Measurements from ENCODE around the gene MRPL12. TPM values are rescaled to one million over a fixed set of nuclear protein-coding genes. Genes with fewer than 3 reads are reported as not detected.
A peak's percentile ranks its signal among the peaks of the same experiment; 100 is the strongest.
"Not testable (repeated sequence)": the region's sequence is repeated elsewhere in the genome, so short reads cannot be mapped to it uniquely, and the experiment has no call there.

Gene MRPL12
- 55.2 TPM for polyA plus RNA-seq (ENCODE audit: insufficient read length)

DNA sequence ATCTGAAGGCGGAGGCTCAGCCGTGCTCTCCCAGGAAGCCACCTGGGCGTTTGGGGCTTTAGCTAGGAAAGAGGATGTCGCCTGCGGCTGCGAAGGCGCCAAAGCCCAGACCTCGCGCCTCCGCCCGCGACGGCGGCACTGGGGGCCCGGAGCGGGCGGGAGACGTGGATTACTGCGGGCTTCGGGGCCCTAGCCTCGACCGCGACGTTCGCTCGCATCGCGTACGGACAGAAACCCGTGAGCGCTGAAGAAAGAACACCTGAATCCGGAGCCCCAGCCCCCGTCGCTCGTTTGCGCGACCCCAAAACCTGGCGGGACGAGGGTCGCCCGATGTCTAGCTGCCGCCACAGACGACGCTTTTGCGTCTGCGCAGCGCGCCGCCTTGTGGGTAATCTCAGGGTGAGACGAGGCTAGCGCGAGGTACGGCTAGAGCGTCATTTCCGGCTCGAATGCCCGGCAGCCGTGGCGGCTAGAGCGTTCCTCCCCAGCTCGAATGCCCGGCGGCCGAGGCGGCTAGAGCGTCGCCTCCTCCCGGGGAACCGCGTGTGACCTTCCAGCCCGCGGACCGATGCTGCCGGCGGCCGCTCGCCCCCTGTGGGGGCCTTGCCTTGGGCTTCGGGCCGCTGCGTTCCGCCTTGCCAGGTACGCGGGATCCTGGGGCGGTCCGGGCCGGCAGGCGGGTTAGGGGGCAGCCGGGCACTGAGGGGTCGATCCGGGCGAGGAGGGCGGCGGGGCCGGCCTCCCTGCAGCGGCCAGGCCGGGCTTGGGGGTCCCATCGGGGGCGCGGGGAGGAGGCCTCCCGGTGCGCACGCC is at the start of gene MRPL12:
TSS of gene MRPL12 (plus strand) at position 434 of the 813 bp plus-strand sequence. CDS start at position 569, 135 bp downstream.
- peak; percentile 94 for DNase-seq

DNA sequence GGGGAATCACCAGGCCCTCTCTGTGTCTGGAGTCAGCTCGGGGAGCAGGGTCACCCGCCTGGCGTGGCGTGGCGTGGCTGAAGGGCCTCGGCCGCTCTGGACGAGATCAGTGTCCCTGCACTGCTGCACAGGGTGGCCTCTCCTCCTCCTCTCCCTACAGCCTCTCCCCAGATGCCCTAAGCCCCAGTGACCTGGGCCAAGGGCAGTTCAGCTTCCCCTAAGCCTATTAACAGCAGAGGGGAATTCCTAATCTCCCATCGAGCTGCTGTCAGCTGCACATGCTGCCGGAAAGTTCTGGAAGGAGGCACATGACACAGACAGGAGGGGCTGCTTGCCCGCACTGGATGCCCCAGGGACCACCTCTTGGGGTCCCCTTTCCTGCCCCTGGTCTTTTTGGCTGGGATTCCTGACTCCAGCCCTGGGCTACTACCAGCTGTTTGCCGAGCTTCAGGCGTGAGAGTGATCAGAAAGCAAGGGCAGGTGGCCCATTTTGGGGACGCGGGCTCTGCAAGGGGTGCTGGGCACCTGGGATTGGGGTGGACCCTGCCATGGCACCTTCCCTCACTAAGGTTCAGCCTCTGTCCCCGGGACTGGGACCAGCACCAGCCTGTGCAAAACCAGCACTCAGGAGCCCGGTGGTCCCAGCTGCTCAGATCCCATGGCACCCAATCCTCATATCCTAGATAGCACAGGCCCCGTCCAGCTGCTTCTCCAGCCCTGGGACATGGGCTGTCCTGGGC is 47.6 kb upstream of the MRPL12 start:
- DNase-seq, result no peak

DNA sequence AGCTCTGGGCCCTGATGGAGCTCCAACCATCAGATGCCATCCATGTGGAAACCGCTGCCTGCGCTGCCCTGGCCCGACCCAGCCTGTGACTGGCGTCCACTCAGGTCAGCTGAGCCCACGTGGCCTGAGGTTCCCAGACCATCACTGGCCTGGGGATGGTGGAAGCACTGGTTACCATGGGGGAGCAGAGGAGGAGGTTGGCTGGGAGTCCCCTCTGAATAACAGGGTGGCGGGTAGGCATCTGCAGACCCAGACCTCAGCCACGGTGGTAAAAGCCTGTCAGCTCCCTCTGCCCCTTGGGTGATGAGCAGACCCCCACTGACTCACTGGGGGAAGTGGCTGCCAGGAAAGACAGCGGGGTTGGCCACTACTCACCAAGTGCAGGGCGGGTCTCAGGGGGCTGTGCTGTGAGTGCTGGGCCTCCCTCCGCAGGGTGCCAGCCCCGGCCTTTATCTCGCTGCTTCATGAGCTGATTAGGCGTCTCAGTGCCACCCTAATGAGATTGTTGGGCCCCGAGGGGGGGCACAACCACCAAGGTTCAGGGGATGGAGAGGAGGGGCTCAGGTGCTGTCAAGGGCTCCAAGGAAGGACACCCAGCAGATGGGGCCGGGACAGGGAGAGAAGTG is 46.9 kb upstream of the MRPL12 start, which contains the start of gene PDE6G:
TSS of gene PDE6G (minus strand) at position 425 of the 626 bp plus-strand sequence. CDS start 3,237 bp downstream, outside the sequence.
- no peak for DNase-seq

DNA sequence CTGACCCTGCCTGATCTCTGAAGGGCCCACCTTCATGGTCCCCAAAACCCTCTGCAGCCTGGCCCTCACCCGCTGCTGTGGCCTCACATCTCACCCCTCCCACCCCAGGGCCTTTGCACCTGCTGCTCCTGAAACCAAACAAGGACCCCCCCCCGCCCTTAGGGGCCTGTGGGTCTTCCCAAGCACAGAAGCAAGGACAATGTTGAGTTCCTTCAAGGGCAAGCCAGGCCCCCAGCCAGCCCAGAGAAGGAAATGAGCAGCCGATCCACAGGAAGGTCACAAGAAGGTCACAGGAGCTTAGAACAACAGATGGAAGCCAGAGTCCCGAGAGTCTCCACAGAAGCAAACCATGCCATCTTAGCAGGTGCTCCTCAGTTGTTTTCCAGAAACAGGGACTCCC is 46.3 kb upstream of the MRPL12 start:
- no peak for DNase-seq

DNA sequence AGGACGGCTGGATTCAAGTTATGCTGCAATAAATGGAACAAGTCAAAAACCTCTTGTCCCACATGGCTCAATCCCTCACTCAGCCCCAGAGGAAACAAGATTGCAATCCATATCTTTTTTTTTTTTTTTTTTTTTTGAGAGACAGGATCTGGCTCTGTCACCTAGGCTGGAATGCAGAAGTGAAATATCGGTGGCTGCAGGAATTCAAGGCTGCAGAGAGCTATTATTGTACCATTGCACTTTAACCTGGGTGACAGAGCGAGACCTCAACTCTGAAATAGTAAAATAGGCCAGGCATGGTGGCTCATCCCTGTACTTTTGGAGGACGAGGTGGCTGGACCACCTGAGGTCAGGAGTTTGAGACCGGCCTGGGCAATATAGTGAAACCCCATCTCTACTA is 44.1 kb upstream of the MRPL12 start:
- DNase-seq, result no peak

DNA sequence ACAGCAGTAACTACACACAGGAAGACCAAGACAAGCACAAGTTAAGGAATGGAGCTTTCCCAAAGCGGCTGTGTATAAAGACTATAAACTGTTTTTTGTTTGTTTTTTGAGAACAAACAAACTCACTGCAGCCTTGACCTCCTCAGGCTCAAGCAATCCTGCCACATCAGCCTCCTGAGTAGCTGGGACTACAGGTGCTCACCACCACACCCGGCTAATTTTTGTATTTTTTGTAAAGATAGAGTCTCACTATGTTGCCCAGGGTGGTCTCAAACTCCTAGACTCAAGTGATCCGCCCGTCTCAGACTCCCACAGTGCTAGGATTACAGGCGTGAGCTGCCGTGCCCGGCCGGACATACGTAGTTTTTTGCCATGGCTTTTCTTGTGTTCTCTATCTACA is 42.7 kb upstream of the MRPL12 start:
- no peak for DNase-seq

DNA sequence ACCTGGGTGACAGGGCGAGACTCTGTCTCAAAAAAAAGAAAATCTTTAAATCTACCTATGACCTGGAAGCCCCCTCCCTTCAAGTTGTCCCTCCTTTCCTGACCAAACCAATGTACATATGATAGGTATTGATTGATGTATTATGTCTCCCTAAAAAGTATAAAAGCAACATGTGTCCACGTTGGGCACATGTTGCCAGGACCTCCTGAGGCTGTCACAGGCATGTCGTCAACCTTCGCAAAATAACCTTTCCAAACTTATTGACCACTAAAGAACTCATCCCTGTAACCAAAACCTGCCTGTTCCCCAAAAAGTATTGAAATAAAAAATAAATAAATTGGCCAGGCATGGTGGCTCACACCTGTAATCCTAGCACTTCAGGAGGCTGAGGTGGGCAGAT is 41.2 kb upstream of the MRPL12 start:
- DNase-seq, result no peak

DNA sequence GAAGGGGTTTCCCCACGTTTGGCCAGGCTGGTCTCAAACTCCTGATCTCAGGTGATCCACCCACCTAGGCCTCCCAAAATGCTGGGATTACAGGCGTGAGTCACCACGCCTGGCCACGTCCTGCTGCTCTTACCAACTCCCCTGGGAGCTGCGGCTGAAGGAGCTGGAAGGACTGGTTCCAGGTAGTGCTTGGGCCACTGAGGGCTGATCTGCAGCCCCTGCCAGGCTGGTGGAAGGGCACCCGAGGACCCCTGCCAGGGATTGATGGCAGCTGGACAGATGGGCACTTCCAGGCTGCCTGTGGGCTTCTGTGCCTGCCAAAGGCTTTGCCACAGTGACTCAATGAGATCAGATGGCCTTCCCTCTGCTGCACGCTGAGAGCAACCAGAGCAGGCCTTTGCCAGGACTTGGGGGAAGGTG is 39.1 kb upstream of the MRPL12 start:
- no peak for DNase-seq

DNA sequence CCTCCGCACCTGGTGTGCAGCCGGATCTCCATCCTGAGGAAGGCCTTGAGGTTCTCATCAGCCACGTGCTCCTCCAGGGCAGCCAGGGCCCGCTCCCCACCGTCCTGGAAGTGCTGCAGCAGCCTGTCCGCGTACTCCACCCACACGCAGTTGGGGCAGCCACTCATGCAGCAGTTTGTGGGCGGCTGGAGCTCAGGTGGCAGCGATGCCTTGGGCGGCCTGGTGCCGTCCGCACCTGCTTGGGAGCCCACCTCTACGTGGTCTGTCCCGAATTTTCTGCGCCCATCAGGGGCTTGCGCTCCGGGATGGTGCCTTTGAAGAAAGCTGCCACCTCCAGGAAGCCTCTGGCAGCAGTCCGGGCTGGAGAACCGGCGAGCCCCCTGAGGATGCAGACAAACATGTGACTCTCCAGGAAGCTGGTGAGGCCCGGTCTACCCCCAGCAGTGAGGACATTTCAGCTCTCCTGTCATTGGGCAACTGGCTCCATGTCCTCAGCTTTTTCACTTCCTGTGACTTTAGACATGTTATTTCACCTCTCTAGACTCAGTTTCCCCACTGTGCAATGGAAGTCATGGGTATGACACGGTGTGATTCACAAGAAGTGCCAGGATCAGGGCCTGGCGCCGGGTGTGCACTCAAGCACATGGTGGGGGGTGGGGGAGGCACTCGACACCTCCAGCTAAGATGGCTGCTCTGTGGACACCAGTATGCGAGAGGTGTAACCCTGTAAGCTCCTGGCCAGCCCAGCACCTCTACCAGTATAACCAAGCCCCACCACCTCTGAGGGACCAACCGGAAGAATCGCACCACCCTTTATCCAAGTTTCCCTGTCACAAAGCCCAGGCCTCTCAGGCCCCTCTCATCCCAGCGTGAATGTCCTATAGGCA is 37.7 kb upstream of the MRPL12 start:
- no peak for DNase-seq

DNA sequence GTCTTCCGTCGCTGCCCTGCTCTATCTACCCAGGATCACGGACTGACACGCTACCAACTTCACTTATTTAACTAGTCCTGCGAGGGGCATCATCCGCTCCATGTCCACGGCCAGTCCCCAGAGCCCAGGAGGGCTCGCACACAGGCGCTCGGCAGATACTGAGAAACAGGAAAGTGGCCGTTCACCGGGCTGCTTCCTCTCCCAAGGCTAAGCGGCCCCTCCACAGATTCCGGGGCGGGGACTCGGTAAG is 37.1 kb upstream of the MRPL12 start:
- DNase-seq, result no peak

DNA sequence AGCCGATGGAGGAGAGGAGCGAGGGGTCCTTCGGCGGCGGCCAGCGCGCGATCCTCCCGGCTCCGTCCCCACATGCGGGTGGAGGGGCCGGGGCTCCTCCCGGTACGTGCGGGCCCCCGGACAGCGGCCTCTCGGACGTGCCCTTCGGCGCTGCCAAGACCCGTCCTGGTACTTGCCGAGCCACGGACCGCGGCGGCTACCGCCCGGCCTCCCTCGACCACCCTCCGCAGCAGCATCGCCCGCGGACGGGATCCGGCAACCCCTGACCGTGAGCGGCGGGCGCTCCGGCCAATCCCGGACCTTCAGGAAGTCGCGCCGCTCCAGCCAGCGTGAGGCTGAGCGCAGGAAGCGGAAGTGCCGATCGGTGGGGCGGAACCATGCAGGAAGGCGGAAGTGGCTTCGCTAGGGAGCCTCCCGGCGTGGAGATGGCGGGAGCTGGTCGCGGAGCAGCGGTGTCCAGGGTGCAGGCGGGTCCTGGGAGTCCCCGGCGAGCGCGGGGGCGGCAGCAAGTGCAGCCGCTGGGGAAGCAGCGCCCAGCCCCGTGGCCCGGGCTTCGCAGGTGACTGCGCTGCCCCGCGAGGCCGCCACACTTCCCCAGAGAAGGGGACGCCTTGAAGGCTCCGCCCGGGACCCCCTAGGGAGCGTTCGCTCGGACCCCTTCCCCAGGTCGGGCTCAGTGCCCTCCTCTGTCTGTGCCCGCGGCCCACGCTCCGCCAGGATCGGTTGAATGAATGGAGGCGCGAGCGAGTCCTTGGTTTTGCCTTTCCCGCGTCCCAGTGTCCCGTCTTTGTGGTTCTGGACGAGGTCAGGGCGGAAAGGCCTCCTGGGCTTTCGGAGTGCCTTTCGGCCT is 36.6 kb upstream of the MRPL12 start, which contains the start of the genes CCDC137 and OXLD1:
TSS of gene CCDC137 (plus strand) at position 396 of the 850 bp plus-strand sequence. CDS start at position 426, 30 bp downstream.
TSS of gene OXLD1 (minus strand) at position 264 of the 850 bp plus-strand sequence. CDS start at position 236, 28 bp downstream.
- peak; percentile 95 for DNase-seq

DNA sequence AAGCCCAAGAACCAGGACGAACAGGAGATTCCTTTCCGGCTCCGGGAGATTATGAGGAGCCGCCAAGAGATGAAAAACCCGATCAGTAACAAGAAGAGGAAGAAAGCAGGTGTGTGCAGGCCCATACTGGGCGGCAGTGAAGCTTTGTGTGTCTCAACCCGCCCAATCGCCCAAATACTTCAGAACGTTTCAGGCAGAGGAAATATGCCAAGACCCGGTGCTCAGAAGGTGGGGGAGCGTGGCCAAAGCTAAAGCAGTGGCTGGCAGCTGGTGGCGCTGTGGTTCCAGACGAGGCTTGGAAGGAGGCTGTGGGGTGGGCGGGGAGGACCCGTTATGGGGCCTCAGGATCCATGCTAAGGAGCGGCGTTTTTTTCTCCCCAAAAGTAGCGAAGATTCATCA is 35.4 kb upstream of the MRPL12 start:
- DNase-seq, result no peak

DNA sequence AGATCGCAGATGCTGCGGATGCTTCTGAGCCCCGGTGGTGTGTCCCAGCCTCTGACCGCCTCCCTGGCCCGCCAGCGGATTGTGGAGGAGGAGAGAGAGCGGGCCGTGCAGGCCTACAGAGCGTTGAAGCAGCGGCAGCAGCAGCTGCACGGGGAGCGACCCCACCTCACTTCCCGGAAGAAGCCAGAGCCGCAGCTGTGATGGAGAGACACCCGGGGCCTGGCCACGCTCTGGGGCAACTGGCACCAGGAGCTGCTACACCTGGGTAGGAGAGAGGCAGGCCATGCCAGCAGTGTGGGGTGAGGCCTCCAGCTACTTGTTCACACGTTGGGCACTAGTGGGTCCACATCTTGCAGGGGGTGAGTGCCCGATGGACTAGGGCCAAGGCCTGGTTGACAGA is 30.7 kb upstream of the MRPL12 start:
- no peak for DNase-seq

DNA sequence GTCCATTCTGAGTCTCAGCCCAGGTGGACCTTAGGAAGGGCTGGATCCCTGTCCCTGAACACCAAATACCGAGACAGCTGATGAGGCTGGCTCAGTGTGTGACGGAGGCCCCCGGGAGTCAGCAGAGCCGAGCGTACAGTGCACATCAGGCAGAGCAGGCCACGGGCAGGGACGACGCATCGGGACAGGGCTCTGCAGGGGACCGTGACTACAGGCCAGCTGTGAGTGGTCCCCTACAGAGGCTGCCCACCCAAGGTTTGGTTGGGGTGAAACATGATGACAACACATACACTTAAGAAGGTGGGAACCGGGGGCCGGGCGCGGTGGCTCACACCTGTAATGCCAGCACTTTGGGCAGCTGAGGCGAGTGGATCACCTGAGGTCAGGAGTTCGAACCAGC is 30.2 kb upstream of the MRPL12 start:
- no peak for DNase-seq

DNA sequence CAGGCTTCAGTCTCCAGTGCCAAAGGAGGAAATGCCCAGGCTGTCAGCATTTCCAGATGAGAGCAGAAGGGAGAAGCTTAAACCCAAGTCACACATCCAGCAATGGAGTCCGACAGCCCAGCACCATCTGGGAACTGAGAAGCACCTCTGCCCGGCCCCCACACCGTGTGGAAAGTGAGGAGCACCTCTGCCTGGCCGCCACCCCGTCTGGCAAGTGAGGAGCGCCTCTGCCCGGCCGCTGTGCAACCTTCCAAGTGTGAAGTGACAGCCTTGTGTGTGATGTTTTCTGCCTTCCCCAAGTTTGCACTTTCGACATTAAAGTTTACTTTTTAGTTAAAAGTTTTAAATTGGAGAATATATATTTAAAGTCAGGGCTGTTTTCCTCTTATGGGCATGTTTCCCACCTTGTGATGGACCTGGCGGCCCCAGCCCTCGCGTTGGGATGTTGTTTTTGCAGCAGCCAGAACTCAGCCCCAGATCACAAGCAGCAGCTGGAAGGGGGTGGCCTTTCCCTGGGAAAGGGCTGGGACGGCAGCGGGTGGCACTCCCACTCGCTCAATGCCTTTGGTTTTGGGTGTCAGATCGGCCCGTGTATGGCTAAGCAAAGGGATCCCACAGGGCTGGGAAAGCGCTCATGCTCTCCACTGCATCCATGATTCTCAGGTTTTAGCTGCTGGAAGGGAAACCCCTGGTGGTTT is 29.5 kb upstream of the MRPL12 start:
- DNase-seq, result no peak

DNA sequence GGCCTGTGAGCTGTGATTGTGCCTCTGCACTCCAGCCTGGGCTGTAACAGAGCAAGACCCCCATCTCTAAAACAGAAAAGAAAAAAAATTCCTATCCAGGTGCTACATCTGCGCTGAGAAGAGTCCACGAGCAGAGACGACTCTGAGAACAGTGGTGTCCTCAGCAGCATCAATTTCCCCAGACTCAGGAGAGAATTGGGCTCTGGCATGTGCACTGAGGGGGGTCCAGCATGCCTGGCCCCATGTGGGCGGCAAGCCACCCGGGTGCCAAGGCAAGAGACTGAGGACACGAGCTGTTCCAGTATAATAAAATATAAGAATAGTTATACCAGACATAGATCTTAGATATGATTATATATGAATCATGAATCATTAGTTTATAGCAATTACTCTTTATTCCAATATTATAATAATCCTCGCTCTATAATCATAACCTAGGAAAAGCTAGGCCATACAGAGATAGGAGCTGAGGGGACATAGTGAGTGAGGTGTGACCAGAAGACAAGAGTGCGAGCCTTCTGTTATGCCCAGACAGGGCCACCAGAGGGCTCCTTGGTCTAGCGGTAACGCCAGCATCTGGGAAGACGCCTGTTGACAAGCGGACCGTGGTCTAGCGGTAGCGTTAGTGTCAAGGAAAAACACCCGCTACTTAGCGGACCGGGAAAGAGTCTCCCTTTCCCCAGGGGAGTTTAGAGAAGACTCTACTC is 27.5 kb upstream of the MRPL12 start:
- not testable (repeated sequence) for DNase-seq

DNA sequence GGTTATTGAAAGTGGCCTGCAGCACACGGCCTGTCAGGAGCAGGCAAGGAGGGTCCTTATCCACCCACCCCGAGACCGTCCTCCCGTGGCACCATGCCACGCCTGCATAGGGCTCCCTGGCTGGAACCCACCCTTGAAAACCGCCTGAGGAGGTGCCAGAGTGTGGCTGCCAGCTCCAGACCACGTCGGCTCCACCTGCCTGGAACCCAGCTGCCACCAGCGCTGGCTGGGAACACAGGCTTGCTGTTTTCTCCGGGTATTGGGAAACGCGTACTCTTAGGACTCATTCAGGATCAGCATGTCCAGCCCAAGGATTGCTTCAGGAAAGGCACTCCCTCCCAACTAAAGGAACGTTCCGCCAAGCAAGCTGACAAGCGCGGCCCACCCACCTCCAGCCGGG is 26.3 kb upstream of the MRPL12 start:
- DNase-seq, result no peak

DNA sequence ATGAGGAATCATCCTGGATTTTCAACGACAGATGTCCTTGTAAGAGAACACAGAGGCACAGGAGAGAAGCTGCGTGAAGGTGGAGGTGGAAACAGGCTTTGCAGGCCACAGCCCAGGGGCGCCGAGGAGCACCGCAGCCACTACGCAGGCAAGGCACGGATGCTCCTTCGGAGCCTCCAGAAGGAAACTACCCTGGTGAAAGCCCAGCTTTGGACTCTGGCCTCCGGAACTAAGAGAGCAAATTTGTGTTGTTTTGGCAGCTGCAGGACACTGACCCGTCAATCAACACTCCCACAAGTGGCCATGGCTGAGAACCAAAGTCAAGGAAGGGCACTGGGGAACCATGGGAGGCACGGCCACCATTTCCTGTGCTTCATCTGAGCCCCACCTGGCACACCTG is 23.0 kb upstream of the MRPL12 start:
- DNase-seq, result no peak

DNA sequence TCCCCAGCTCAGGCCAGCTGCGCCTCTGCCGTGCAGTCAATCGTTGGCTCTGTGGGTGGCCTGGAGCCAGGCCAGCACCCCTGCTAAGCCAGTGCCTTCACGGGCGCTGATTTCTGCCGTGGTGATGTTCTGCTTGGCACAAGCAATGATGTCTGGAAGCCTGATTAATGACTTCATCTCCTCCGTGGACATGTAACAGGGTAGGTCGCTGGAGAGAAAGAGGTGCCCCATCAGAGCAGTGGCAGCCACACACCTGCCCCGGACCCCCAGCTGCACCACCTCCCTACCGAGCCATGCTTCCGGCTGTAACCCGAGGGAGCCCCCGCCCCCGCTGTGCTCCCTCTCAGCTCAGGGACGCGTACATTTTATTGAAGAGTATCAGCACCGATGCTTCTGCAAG is 21.5 kb upstream of the MRPL12 start:
- no peak for DNase-seq

All from hindlimb muscle (tissue), 1 donor.